Left ventricle myocardium inferior (tissue), 1 donor: ENCODE measurements around the gene ZKSCAN3. TPM values are rescaled to one million over a fixed set of nuclear protein-coding genes. Genes with fewer than 3 reads are reported as not detected.

Experiments used
- DNase-seq: peaks from one replicate; pipeline ENCODE4 v3.0.0-alpha.2; 2020
- H3K27ac ChIP-seq: fragments of 200-600 bp; replicated peaks from 2 replicates; pipeline ENCODE4 v1.8.0; 2021
- H3K27me3 ChIP-seq: fragments of 200-600 bp; 2 replicates; pipeline ENCODE4 v1.8.0; 2021; ENCODE audit warnings: low read depth
- H3K36me3 ChIP-seq: fragments of 200-600 bp; 2 replicates; pipeline ENCODE4 v1.8.0; 2021
- H3K4me1 ChIP-seq: fragments of 200-600 bp; 2 replicates; pipeline ENCODE4 v1.8.0; 2021
- H3K4me3 ChIP-seq: fragments of 200-600 bp; 2 replicates; pipeline ENCODE4 v1.8.0; 2021; ENCODE audit warnings: mild to moderate bottlenecking, moderate library complexity
- H3K9me3 ChIP-seq: fragments of 200-600 bp; replicated peaks from 2 replicates; pipeline ENCODE4 v1.8.0; 2021
- CTCF ChIP-seq: fragments of 200-600 bp; IDR thresholded peaks from 2 replicates; pipeline ENCODE4 v1.8.0; 2021; ENCODE audit warnings: antibody characterized with exemption, mild to moderate bottlenecking, borderline replicate concordance
- intact Hi-C: fragments of 100-400 bp; cut with micrococcal nuclease; formaldehyde crosslinking; loops from one replicate; pipeline ENCODE4 v1.11.0; 2022
- total RNA-seq: library from RNA; stranded (reverse); fragmentation: NEBNext Ultra II Directional; extraction: Animal tissue kit (Norgen Biotek cat#: 25700); gene quantifications from one replicate; pipeline ENCODE4 v1.2.1, GENCODE V29; 2021
- donor health status: DM: no; HTN: yes; CAD: no; lungs with severe emphysema.

Gene ZKSCAN3
- total RNA-seq, 1 donor from 2014 or later, result 4.1 TPM

- no peaks in the 10 kb centered on the region for H3K4me1 ChIP-seq
- H3K27ac ChIP-seq, result no peak overlapping the region
- intact Hi-C loops, result no loop called here
- H3K4me3 ChIP-seq, result no peak overlapping the region
- no peaks in the 10 kb centered on the region for H3K9me3 ChIP-seq
- no peak for TF ChIP-seq CTCF
- no peaks in the 10 kb centered on the region for H3K27me3 ChIP-seq
- peaks cover 20% of the 10 kb centered on the region for H3K36me3 ChIP-seq
- DNase-seq, result no peak
Observed at GRCh38 chr6:28371706-28372451, 22.1 kb downstream of the ZKSCAN3 start.

GRCh38 chr6:28373925-28374324 is 24.2 kb downstream of the ZKSCAN3 start:
- Histone ChIP-seq H3K4me3 (no peak overlapping the region), H3K27me3 (no peaks in the 10 kb centered on the region), H3K4me1 (no peaks in the 10 kb centered on the region), H3K9me3 (peaks cover 8% of the 10 kb centered on the region), H3K36me3 (peaks cover 23% of the 10 kb centered on the region), H3K27ac (no peak overlapping the region)
- TF ChIP-seq CTCF, result no peak
- DNase-seq, result no peak
- intact Hi-C loops, result no loop called here

GRCh38 chr6:28377879-28378278 is 28.1 kb downstream of the ZKSCAN3 start:
- no peak overlapping the region for H3K4me3 ChIP-seq
- peaks cover 9% of the 10 kb centered on the region for H3K9me3 ChIP-seq
- no peak for TF ChIP-seq CTCF
- H3K27ac ChIP-seq, result no peak overlapping the region
- H3K4me1 ChIP-seq, result peaks cover 26% of the 10 kb centered on the region
- peaks cover 45% of the 10 kb centered on the region for H3K36me3 ChIP-seq
- intact Hi-C loops, result no loop called here
- no peaks in the 10 kb centered on the region for H3K27me3 ChIP-seq
- DNase-seq, result no peak

- Histone ChIP-seq H3K4me1 (peaks cover 31% of the 10 kb centered on the region), H3K27me3 (no peaks in the 10 kb centered on the region), H3K27ac (no peak overlapping the region), H3K4me3 (no peak overlapping the region), H3K9me3 (peaks cover 9% of the 10 kb centered on the region), H3K36me3 (peaks cover 45% of the 10 kb centered on the region)
- no peak for TF ChIP-seq CTCF
- DNase-seq, result no peak
- intact Hi-C loops, result no loop called here
Observed at GRCh38 chr6:28378644-28379043, 28.9 kb downstream of the ZKSCAN3 start.

GRCh38 chr6:28380381-28380780 is 30.6 kb downstream of the ZKSCAN3 start:
- H3K36me3 ChIP-seq, result peaks cover 45% of the 10 kb centered on the region
- no peak for TF ChIP-seq CTCF
- H3K27ac ChIP-seq, result no peak overlapping the region
- intact Hi-C loops, result no loop called here
- H3K9me3 ChIP-seq, result peaks cover 9% of the 10 kb centered on the region
- no peak overlapping the region for H3K4me3 ChIP-seq
- H3K4me1 ChIP-seq, result peaks cover 34% of the 10 kb centered on the region
- no peak for DNase-seq
- H3K27me3 ChIP-seq, result no peaks in the 10 kb centered on the region
